NT2/D1 (cell line): ENCODE data around the gene RGS3.

Source experiments
- SUZ12 ChIP-seq: IDR thresholded peaks from 2 replicates; pipeline ENCODE4 v1.6.1; 2011; ENCODE audit not compliant: insufficient read length, insufficient read depth; ENCODE audit errors: extremely low read depth
- YY1 ChIP-seq: IDR thresholded peaks from 2 replicates; pipeline ENCODE4 v1.6.1; 2011; ENCODE audit not compliant: insufficient read length, insufficient read depth

DNA sequence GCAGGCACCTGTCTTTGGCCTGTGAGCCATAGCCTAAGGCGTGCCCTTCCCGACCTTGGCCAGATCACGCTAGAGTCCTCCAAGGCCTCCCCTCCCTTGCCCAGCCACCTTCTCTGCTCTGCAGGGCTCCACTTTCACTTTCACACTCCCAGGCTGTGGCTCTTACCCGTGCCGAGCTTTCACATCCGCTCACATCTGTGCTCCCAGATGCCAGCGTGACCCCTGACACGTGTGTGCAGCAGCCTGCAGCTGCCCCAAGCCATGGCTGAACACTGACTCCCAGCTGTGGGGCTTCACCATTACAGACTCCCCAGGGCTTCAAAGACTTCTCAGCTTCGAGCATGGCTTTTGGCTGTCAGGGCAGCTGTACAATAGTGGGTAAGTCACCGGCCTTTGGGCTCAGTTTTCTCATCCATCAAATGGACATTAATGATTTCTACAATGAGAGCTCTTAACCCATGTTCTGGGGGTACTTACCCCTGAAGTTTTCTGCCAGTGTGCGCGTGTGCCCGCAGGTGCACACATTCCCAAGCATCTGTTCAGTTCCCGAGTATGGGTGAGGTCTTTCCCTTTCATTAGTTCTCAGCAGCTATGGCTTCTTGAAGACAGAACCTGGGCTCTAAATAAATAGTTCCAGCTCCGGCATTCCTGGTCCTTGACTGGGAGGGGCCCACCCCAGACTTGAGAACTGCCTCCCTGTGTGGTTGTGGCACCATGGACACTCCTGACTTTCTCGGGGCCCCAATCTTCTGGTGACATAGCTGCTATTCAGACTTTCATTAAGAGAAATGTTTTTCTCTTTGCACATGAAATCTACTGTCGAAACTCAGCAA, 118.6 kb downstream of the RGS3 start:
- TF ChIP-seq YY1 (no peak), SUZ12 (no peak)
